H1 (cell line): ENCODE data around the gene MAP3K10. TPM values are rescaled to one million over a fixed set of nuclear protein-coding genes. Genes with fewer than 3 reads are reported as not detected.

Experiments used
- CTCF ChIA-PET: fragments of 300-600 bp; sonication (Branson Sonifier 250); formaldehyde crosslinking; loops from one replicate; lab custom pipeline; 2021; ENCODE audit not compliant: partially characterized antibody; lab: Charles Lee
- POLR2A ChIA-PET: fragments of 300-600 bp; sonication (Branson Sonifier 250); formaldehyde crosslinking; loops from one replicate; lab custom pipeline; 2021; ENCODE audit warnings: inconsistent platforms; ENCODE audit not compliant: partially characterized antibody; lab: Charles Lee
- DNase-seq, 2 experiments: peaks; one replicate each; pipeline versions ENCODE4 v3.0.0 to v3.0.0-alpha.2; 2010 to 2022; ENCODE audit warnings: low spot score in 2 of 2, low read depth in 1 of 2, mixed read lengths in 1 of 2
- FAIRE-seq: peaks from 2 replicates; lab custom pipeline; 2011; peaks lifted over from hg19 to GRCh38; lab: Jason Lieb, UNC
- H2AFZ ChIP-seq: 2 replicates; pipeline ENCODE4 v1.8.1; 2012; ENCODE audit warnings: low read length, inconsistent platforms
- H2AK5ac ChIP-seq: 2 replicates; pipeline ENCODE4 v1.6.1; 2013; ENCODE audit warnings: low read depth, low read length
- H2BK120ac ChIP-seq: replicated peaks from 2 replicates; pipeline ENCODE3; 2013; ENCODE audit warnings: low read depth, low read length, inconsistent platforms
- H2BK12ac ChIP-seq: 2 replicates; pipeline ENCODE4 v1.6.1; 2013; ENCODE audit warnings: low read depth, low read length
- H2BK15ac ChIP-seq: 2 replicates; pipeline ENCODE4 v1.6.1; 2013; ENCODE audit warnings: low read length
- H2BK20ac ChIP-seq: 2 replicates; pipeline ENCODE4 v1.6.1; 2013; ENCODE audit warnings: low read length
- H2BK5ac ChIP-seq: 2 replicates; pipeline ENCODE4 v1.6.1; 2013; ENCODE audit warnings: low read depth, low read length
- H3K14ac ChIP-seq: 2 replicates; pipeline ENCODE4 v1.6.1; 2013; ENCODE audit warnings: inconsistent platforms; ENCODE audit not compliant: insufficient read length
- H3K18ac ChIP-seq: 2 replicates; pipeline ENCODE4 v1.6.1; 2013; ENCODE audit warnings: low read length; ENCODE audit errors: extremely low read depth
- H3K23ac ChIP-seq: 2 replicates; pipeline ENCODE4 v1.6.1; 2013; ENCODE audit warnings: inconsistent platforms; ENCODE audit not compliant: insufficient read length
- H3K23me2 ChIP-seq: 2 replicates; pipeline ENCODE4 v1.6.1; 2013; ENCODE audit warnings: low read depth, low read length
- H3K27ac ChIP-seq: 2 replicates; pipeline ENCODE4 v1.6.1; 2011; ENCODE audit warnings: low read depth, low read length, inconsistent platforms
- H3K27me3 ChIP-seq, 4 experiments: replicated peaks in 1 of 4; 1 replicate in 1 of 4; 2 replicates in 3 of 4; pipeline versions ENCODE4 v1.6.1 to v1.8.1; 2011 to 2013; ENCODE audit warnings: low read length in 3 of 4, mild to moderate bottlenecking in 3 of 4, inconsistent platforms in 2 of 4, mixed read lengths in 2 of 4, moderate library complexity in 1 of 4; ENCODE audit not compliant: control insufficient read depth in 3 of 4, insufficient read depth in 3 of 4; ENCODE audit errors: extremely low read depth in 1 of 4
- H3K36me3 ChIP-seq, 4 experiments: 2 replicates each; pipeline versions ENCODE4 v1.6.1 to v1.8.1; 2011 to 2013; ENCODE audit warnings: mild to moderate bottlenecking in 4 of 4, low read length in 3 of 4, moderate library complexity in 2 of 4, control low read depth in 1 of 4, inconsistent platforms in 1 of 4; ENCODE audit not compliant: insufficient read depth in 4 of 4, control insufficient read depth in 2 of 4
- H3K4ac ChIP-seq: replicated peaks from 2 replicates; pipeline ENCODE3; 2013; ENCODE audit warnings: low read length, low read depth, mixed read lengths, inconsistent platforms; ENCODE audit not compliant: insufficient read length
- H3K4me1 ChIP-seq, 4 experiments: replicated peaks in 1 of 4; 1 replicate in 1 of 4; 2 replicates in 3 of 4; pipeline versions ENCODE4 v1.6.1 to v1.8.1; 2011 to 2013; ENCODE audit warnings: low read length in 3 of 4, inconsistent platforms in 2 of 4, mixed read lengths in 1 of 4; ENCODE audit not compliant: insufficient read depth in 4 of 4, control insufficient read depth in 3 of 4
- H3K4me2 ChIP-seq, 2 experiments: 2 replicates each; pipeline versions ENCODE4 v1.6.1 to v1.8.1; 2011 to 2013; ENCODE audit warnings: low read depth in 2 of 2, low read length in 2 of 2, control low read depth in 1 of 2, inconsistent platforms in 1 of 2, mild to moderate bottlenecking in 1 of 2; ENCODE audit not compliant: insufficient read depth in 1 of 2
- H3K4me3 ChIP-seq, 4 experiments: fragments of 200-600, 300-600 bp in 1 of 4; sonication (generic), shearing (Covaris generic), sonication (Bioruptor Twin) in 1 of 4; 2 replicates each; pipeline versions ENCODE4 v1.5.1 to v1.8.1; 2011 to 2016; ENCODE audit warnings: low read length in 4 of 4, low read depth in 3 of 4, control low read depth in 2 of 4, inconsistent platforms in 2 of 4, mild to moderate bottlenecking in 2 of 4, mixed read lengths in 1 of 4, moderate library complexity in 1 of 4; ENCODE audit not compliant: insufficient read depth in 2 of 4; ENCODE audit errors: extremely low read depth in 1 of 4
- H3K56ac ChIP-seq: replicated peaks from 2 replicates; pipeline ENCODE3; 2013; ENCODE audit warnings: low read depth, mild to moderate bottlenecking, mixed read lengths, low read length, inconsistent platforms; ENCODE audit not compliant: insufficient read length
- H3K79me1 ChIP-seq: 2 replicates; pipeline ENCODE4 v1.6.1; 2013; ENCODE audit warnings: low read depth, low read length, control low read depth
- H3K79me2 ChIP-seq, 2 experiments: 2 replicates each; pipeline versions ENCODE4 v1.6.1 to v1.8.1; 2012 to 2013; ENCODE audit warnings: low read length in 2 of 2, mild to moderate bottlenecking in 2 of 2, inconsistent platforms in 1 of 2; ENCODE audit not compliant: insufficient read depth in 2 of 2, control insufficient read depth in 1 of 2
- H3K9ac ChIP-seq, 4 experiments: replicated peaks in 1 of 4; 1 replicate in 1 of 4; 2 replicates in 3 of 4; pipeline versions ENCODE4 v1.6.1 to v1.8.1; 2011 to 2013; ENCODE audit warnings: low read depth in 3 of 4, low read length in 3 of 4, control low read depth in 2 of 4, mild to moderate bottlenecking in 2 of 4, moderate library complexity in 2 of 4, inconsistent platforms in 1 of 4; ENCODE audit errors: extremely low read depth in 1 of 4
- H3K9me3 ChIP-seq, 2 experiments: 2 replicates each; pipeline versions ENCODE4 v1.6.1 to v1.8.1; 2012 to 2013; ENCODE audit warnings: mild to moderate bottlenecking in 2 of 2, moderate library complexity in 2 of 2, control low read depth in 1 of 2, inconsistent platforms in 1 of 2, low read depth in 1 of 2, low read length in 1 of 2, mixed read lengths in 1 of 2; ENCODE audit not compliant: insufficient read depth in 2 of 2
- H4K20me1 ChIP-seq, 2 experiments: replicated peaks in 1 of 2; 2 replicates each; pipeline versions ENCODE3 to v1.8.1; 2011 to 2013; ENCODE audit warnings: inconsistent platforms in 2 of 2, low read length in 2 of 2, mild to moderate bottlenecking in 1 of 2; ENCODE audit not compliant: insufficient read depth in 2 of 2, control insufficient read depth in 1 of 2
- H4K5ac ChIP-seq: 2 replicates; pipeline ENCODE4 v1.6.1; 2013; ENCODE audit warnings: low read length, low read depth, mixed read lengths, inconsistent platforms; ENCODE audit not compliant: insufficient read length
- H4K8ac ChIP-seq: 2 replicates; pipeline ENCODE4 v1.8.0; 2013; ENCODE audit warnings: mild to moderate bottlenecking, moderate library complexity, low read length, inconsistent platforms; ENCODE audit not compliant: insufficient read depth; ENCODE audit errors: extremely low read depth
- H4K91ac ChIP-seq: replicated peaks from 2 replicates; pipeline ENCODE3; 2013; ENCODE audit warnings: low read length, mixed read lengths, inconsistent platforms; ENCODE audit not compliant: insufficient read length
- BRCA1 ChIP-seq: IDR thresholded peaks from 2 replicates; pipeline ENCODE4 v1.6.1; 2012; ENCODE audit warnings: low read depth, low read length, improper control_type of control experiment
- CTBP2 ChIP-seq: IDR thresholded peaks from 2 replicates; pipeline ENCODE4 v1.7.0; 2011; ENCODE audit warnings: borderline replicate concordance, mild to moderate bottlenecking, moderate library complexity, mixed read lengths, low read length; ENCODE audit not compliant: insufficient read depth, insufficient read length
- EP300 ChIP-seq, 2 experiments: IDR thresholded peaks; 1 replicate in 1 of 2; 2 replicates in 1 of 2; pipeline ENCODE4 v1.6.1; 2011 to 2012; ENCODE audit warnings: low read depth in 2 of 2, low read length in 2 of 2, mild to moderate bottlenecking in 2 of 2, borderline replicate concordance in 1 of 2, inconsistent platforms in 1 of 2, moderate library complexity in 1 of 2
- JUN ChIP-seq: IDR thresholded peaks from 2 replicates; pipeline ENCODE4 v1.6.1; 2011; ENCODE audit warnings: low read depth, mild to moderate bottlenecking, improper control_type of control experiment, low read length
- KDM1A ChIP-seq: fragments of 200-600, 300-600 bp; sonication (generic); IDR thresholded peaks from 2 replicates; pipeline ENCODE4 v1.7.1; 2016; ENCODE audit warnings: mild to moderate bottlenecking, low read length, borderline replicate concordance
- NRF1 ChIP-seq: IDR thresholded peaks from 2 replicates; pipeline ENCODE4 v1.6.1; 2011; ENCODE audit warnings: mild to moderate bottlenecking, low read depth, low read length, improper control_type of control experiment
- POU5F1 ChIP-seq: IDR thresholded peaks from 2 replicates; pipeline ENCODE4 v1.6.1; 2011; ENCODE audit warnings: low read depth, mild to moderate bottlenecking, low read length, moderate library complexity
- SP1 ChIP-seq: IDR thresholded peaks from 2 replicates; pipeline ENCODE4 v1.6.1; 2011; ENCODE audit warnings: low read depth, low read length
- TAF7 ChIP-seq: optimal IDR thresholded peaks from 2 replicates; pipeline ENCODE3; 2011; ENCODE audit warnings: low read depth, mild to moderate bottlenecking, inconsistent platforms, low read length, moderate library complexity, borderline replicate concordance
- TCF12 ChIP-seq: IDR thresholded peaks from 2 replicates; pipeline ENCODE4 v1.6.1; 2011; ENCODE audit warnings: low read depth, mild to moderate bottlenecking, low read length
- ZNF274 ChIP-seq: IDR thresholded peaks from 2 replicates; pipeline ENCODE4 v1.7.0; 2012; ENCODE audit warnings: low read length, borderline replicate concordance; ENCODE audit errors: extremely low read depth
- WGBS, 2 experiments: shearing (Covaris generic) in 1 of 2; methylation state at CpG; one replicate each; pipeline versions ENCODE4 v1.1.6 to v1.1.7; 2013 to 2015; ENCODE audit warnings: low lambda C conversion rate in 2 of 2, mixed read lengths in 2 of 2, inconsistent platforms in 1 of 2, low coverage in 1 of 2, missing lambda C conversion rate in 1 of 2; ENCODE audit not compliant: insufficient replicate concordance in 2 of 2, insufficient coverage in 1 of 2, insufficient read length in 1 of 2; ENCODE audit errors: extremely low coverage in 1 of 2, missing lambda C conversion rate in 1 of 2; 5-methylcytosine and 5-hydroxymethylcytosine counted together
- polyA plus RNA-seq, 7 experiments: library from polyadenylated mRNA; depleted of rRNA in 3 of 7; stranded (reverse) in 5 of 7; unstranded in 2 of 7; fragments of >200 nt in 5 of 7; fragments of 200-250 nt in 2 of 7; gene quantifications; 1 replicate in 5 of 7; 2 replicates in 1 of 7; 4 replicates in 1 of 7; pipeline versions ENCODE4 v1.2.1 to v1.2.3, GENCODE V29; 2011 to 2013; ENCODE audit warnings: missing spikeins in 2 of 7, mixed read lengths in 2 of 7
- total RNA-seq: library from RNA; stranded (reverse); fragmentation: NEBNext Ultra II Directional; extraction: Animal tissue kit (Norgen Biotek cat#: 25700); gene quantifications from 2 replicates; pipeline ENCODE4 v1.2.1, GENCODE V29; 2021
- TF ChIP-seq, protein P1 (sequence below): IDR thresholded peaks from 2 replicates; pipeline ENCODE4 v1.6.1; 2011; ENCODE audit warnings: low read length, improper control_type of control experiment

MAP3K10 gene
- total and polyA plus RNA-seq, 2 of the 8 experiments (the other 6 are each of a cell fraction or from before 2014, with no cell fraction given) = 4.9 to 15.9 TPM

DNA sequence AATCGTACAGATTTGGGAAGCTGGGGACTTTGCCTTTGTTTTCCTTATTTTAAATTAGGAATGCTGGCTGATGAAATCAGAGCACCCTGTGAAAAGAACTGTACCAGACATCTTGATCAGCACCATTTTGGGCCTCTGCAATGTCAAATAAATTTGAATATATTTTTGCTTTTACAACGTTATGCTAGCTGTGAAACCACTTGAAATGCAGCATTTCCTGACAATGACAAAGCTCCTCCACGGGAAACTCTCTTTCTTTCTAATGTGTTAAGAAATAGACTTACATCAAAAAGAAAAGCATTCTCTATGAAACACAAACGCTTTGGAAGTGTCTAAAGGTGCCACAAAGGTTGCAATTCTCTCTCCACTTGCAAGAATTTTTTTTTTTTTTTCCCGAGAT lies 47.1 kb upstream of the MAP3K10 start:
- H3K79me1 ChIP-seq = no peaks in the 10 kb centered on the region
- H3K56ac ChIP-seq = no peak overlapping the region
- H3K14ac ChIP-seq = no peak overlapping the region
- no peak overlapping the region for H4K8ac ChIP-seq
- no peak overlapping the region for H3K18ac ChIP-seq
- no peaks in the 10 kb centered on the region for H3K9me3 ChIP-seq
- H2BK15ac ChIP-seq = no peak overlapping the region
- no peak overlapping the region for H3K9ac ChIP-seq
- no peaks in the 10 kb centered on the region for H3K36me3 ChIP-seq
- no peaks in the 10 kb centered on the region for H3K79me2 ChIP-seq
- H3K27ac ChIP-seq = no peak overlapping the region
- DNase-seq = no peak
- POLR2A ChIA-PET = interaction anchor here (0.6 kb wide), 2 partner anchors 26 to 712 kb away, joined by 3 read pairs; no protein-coding TSS in a partner anchor
- no peaks in the 10 kb centered on the region for H3K23me2 ChIP-seq
- H3K23ac ChIP-seq = no peak overlapping the region
- H2AFZ ChIP-seq = peak overlapping the region; percentile 87
- H3K27me3 ChIP-seq = no peaks in the 10 kb centered on the region
- no peak for FAIRE-seq
- no peak overlapping the region for H4K5ac ChIP-seq
- no peak overlapping the region for H2AK5ac ChIP-seq
- H2BK20ac ChIP-seq = no peak overlapping the region
- WGBS, 2 experiments = 56% methylated on average over 4 of the region's 5 CpGs; no CpG with 5 or more reads in 1 of the 2 experiments
- no peaks in the 10 kb centered on the region for H3K4me1 ChIP-seq
- no peak overlapping the region for H2BK120ac ChIP-seq
- no peak overlapping the region for H3K4me3 ChIP-seq
- H2BK5ac ChIP-seq = no peak overlapping the region
- no peak overlapping the region; a peak in 1 of 4 replicates for H3K4me2 ChIP-seq
- H3K4ac ChIP-seq = no peak overlapping the region
- H2BK12ac ChIP-seq = no peak overlapping the region
- no peak overlapping the region for H4K91ac ChIP-seq
- no peaks in the 10 kb centered on the region for H4K20me1 ChIP-seq
- CTCF ChIA-PET = interaction anchor here (0.6 to 1.7 kb wide), 3 partner anchors 21 to 191 kb away, joined by 3 to 6 read pairs (median 3); no protein-coding TSS in a partner anchor
- TF ChIP-seq JUN (no peak), POU5F1 (no peak), BRCA1 (no peak), TCF12 (no peak), NRF1 (no peak), SP1 (no peak), ZNF274 (no peak), TAF7 (no peak), CTBP2 (no peak), KDM1A (no peak), EP300 (IDR thresholded peaks at IDR 0.05; ENCODE audit: borderline replicate concordance in 1 of 2, low read depth in 2 of 2, low read length in 2 of 2) (no peak)
- TF ChIP-seq, protein P1, sequence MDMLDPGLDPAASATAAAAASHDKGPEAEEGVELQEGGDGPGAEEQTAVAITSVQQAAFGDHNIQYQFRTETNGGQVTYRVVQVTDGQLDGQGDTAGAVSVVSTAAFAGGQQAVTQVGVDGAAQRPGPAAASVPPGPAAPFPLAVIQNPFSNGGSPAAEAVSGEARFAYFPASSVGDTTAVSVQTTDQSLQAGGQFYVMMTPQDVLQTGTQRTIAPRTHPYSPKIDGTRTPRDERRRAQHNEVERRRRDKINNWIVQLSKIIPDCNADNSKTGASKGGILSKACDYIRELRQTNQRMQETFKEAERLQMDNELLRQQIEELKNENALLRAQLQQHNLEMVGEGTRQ = no peak
